Measurements from ENCODE around the gene FAM107B. TPM values are rescaled to one million over a fixed set of nuclear protein-coding genes. Genes with fewer than 3 reads are reported as not detected.

The FAM107B gene
- total RNA-seq, 1 donor from 2014 or later = 86.2 TPM

GRCh38 chr10:14565199-14565598 lies 209.5 kb downstream of the FAM107B start:
- DNase-seq = no peak
- no peak for TF ChIP-seq CTCF (IDR thresholded peaks at IDR 0.05)
- no peaks in the 10 kb centered on the region for H3K9me3 ChIP-seq
- H3K4me1 ChIP-seq = peaks cover 20% of the 10 kb centered on the region
- H3K27me3 ChIP-seq = no peaks in the 10 kb centered on the region
- intact Hi-C loops (cut with DNase I) = no loop called here
- H3K36me3 ChIP-seq = no peaks in the 10 kb centered on the region
- no peak overlapping the region for H3K4me3 ChIP-seq
- ATAC-seq = no peak
- peak overlapping the region; percentile 47 for H3K27ac ChIP-seq

- Histone ChIP-seq H3K9me3 (no peaks in the 10 kb centered on the region), H3K4me3 (no peak overlapping the region), H3K27ac (peak overlapping the region; percentile 33), H3K36me3 (no peaks in the 10 kb centered on the region), H3K4me1 (peaks cover 20% of the 10 kb centered on the region), H3K27me3 (no peaks in the 10 kb centered on the region)
- intact Hi-C loops (cut with DNase I) = no loop called here
- TF ChIP-seq CTCF (IDR thresholded peaks at IDR 0.05) = no peak
- DNase-seq (no peak), ATAC-seq (no peak)
These were observed 210.4 kb downstream of the FAM107B start for GRCh38 chr10:14564268-14564744.

- DNase-seq (no peak), ATAC-seq (no peak)
- H3K27ac ChIP-seq = peak overlapping the region; percentile 33
- H3K4me3 ChIP-seq = no peak overlapping the region
- TF ChIP-seq CTCF (IDR thresholded peaks at IDR 0.05) = no peak
- intact Hi-C loops (cut with DNase I) = no loop called here
- no peaks in the 10 kb centered on the region for H3K9me3 ChIP-seq
- no peaks in the 10 kb centered on the region for H3K27me3 ChIP-seq
- H3K36me3 ChIP-seq = no peaks in the 10 kb centered on the region
- H3K4me1 ChIP-seq = peaks cover 20% of the 10 kb centered on the region
These were observed 211.2 kb downstream of the FAM107B start for GRCh38 chr10:14563359-14563940.

- no peaks in the 10 kb centered on the region for H3K36me3 ChIP-seq
- no peaks in the 10 kb centered on the region for H3K9me3 ChIP-seq
- peaks cover 20% of the 10 kb centered on the region for H3K4me1 ChIP-seq
- H3K27me3 ChIP-seq = no peaks in the 10 kb centered on the region
- ATAC-seq (no peak), DNase-seq (no peak)
- no peak for TF ChIP-seq CTCF (IDR thresholded peaks at IDR 0.05)
- peak overlapping the region; percentile 18 for H3K27ac ChIP-seq
- H3K4me3 ChIP-seq = no peak overlapping the region
- intact Hi-C loops (cut with DNase I) = no loop called here
These were observed 211.7 kb downstream of the FAM107B start for GRCh38 chr10:14563076-14563336.

GRCh38 chr10:14562218-14563075 lies 212.2 kb downstream of the FAM107B start:
- H3K27ac ChIP-seq = peak overlapping the region; percentile 18
- H3K4me1 ChIP-seq = peaks cover 20% of the 10 kb centered on the region
- intact Hi-C loops (cut with DNase I) = no loop called here
- H3K9me3 ChIP-seq = no peaks in the 10 kb centered on the region
- ATAC-seq = no peak
- no peak overlapping the region for H3K4me3 ChIP-seq
- no peak for DNase-seq
- TF ChIP-seq CTCF (IDR thresholded peaks at IDR 0.05) = no peak
- H3K27me3 ChIP-seq = no peaks in the 10 kb centered on the region
- no peaks in the 10 kb centered on the region for H3K36me3 ChIP-seq
